Kidney (tissue), 14 donors: ENCODE results near the gene CXXC5. TPM values are rescaled to one million over a fixed set of nuclear protein-coding genes. Genes with fewer than 3 reads are reported as not detected.

Source experiments
- DNase-seq, 5 donors: peaks; one replicate each; pipeline ENCODE4 v3.0.0-alpha.2; 2013 to 2020
- FAIRE-seq: peaks from 2 replicates; lab custom pipeline; 2012; peaks lifted over from hg19 to GRCh38; lab: Jason Lieb, UNC
- H3K27ac ChIP-seq, 2 donors: one replicate each; pipeline ENCODE4 v1.7.0; 2013; ENCODE audit warnings: low read depth in 2 of 2, low read length in 2 of 2, inconsistent platforms in 1 of 2
- H3K27me3 ChIP-seq: one replicate; pipeline ENCODE4 v1.7.1; 2013; ENCODE audit warnings: low read length, inconsistent platforms; ENCODE audit not compliant: control insufficient read depth, insufficient read depth
- H3K36me3 ChIP-seq, 3 donors: one replicate each; pipeline versions ENCODE4 v1.7.0 to v1.7.1; 2013; ENCODE audit warnings: low read length in 3 of 3, control low read depth in 1 of 3, inconsistent platforms in 1 of 3; ENCODE audit not compliant: insufficient read depth in 3 of 3, control insufficient read depth in 2 of 3
- H3K4me1 ChIP-seq, 3 donors: one replicate each; pipeline versions ENCODE4 v1.7.0 to v1.7.1; 2013; ENCODE audit warnings: low read length in 3 of 3, inconsistent platforms in 1 of 3, low read depth in 1 of 3; ENCODE audit not compliant: control insufficient read depth in 2 of 3, insufficient read depth in 2 of 3
- H3K4me3 ChIP-seq, 3 donors: one replicate each; pipeline versions ENCODE4 v1.7.0 to v1.8.1; 2013; ENCODE audit warnings: low read length in 3 of 3, control low read depth in 1 of 3, inconsistent platforms in 1 of 3
- H3K9ac ChIP-seq, 3 donors: one replicate each; pipeline versions ENCODE4 v1.7.0 to v1.7.1; 2013; ENCODE audit warnings: low read length in 3 of 3, control low read depth in 1 of 3, inconsistent platforms in 1 of 3
- H3K9me3 ChIP-seq, 3 donors: one replicate each; pipeline versions ENCODE4 v1.7.0 to v1.7.1; 2013; ENCODE audit warnings: low read length in 3 of 3, control low read depth in 1 of 3, inconsistent platforms in 1 of 3; ENCODE audit not compliant: control insufficient read depth in 2 of 3, insufficient read depth in 1 of 3
- intact Hi-C: fragments of 100-400 bp; cut with DNase I; formaldehyde crosslinking; loops from one replicate; pipeline ENCODE4 v1.11.1; 2022
- polyA plus RNA-seq: library from polyadenylated mRNA; stranded (reverse); fragments of 350-450 nt; fragmentation: Illumina TruSeq; extraction: RNeasy Lipid Tissue Mini Kit (QIAGEN cat#74804); gene quantifications from one replicate; pipeline ENCODE4 v1.2.3, GENCODE V29; 2014; ENCODE audit warnings: low read depth, low replicate concordance; ENCODE audit not compliant: insufficient read depth
- total RNA-seq: library from RNA; stranded (reverse); fragmentation: NEBNext Ultra II Directional; extraction: Animal tissue kit (Norgen Biotek cat#: 25700); gene quantifications from one replicate; pipeline ENCODE4 v1.2.1, GENCODE V29; 2021
- TF ChIP-seq, protein P1 (sequence below): IDR thresholded peaks from 3 replicates; pipeline ENCODE4 v1.5.1; 2012; ENCODE audit warnings: mild to moderate bottlenecking, moderate library complexity, borderline replicate concordance; ENCODE audit not compliant: insufficient read depth; ENCODE audit errors: extremely low read depth
- donor health status: control.
- donor health status: control.
- donor health status: control.
- donor health status: control.
- donor health status: control.
- donor health status: DM: yes; HTN: yes; CAD: no.
- donor health status: Normal renal cell carcinoma (clear cell type).

The CXXC5 gene
- total and polyA plus RNA-seq, 2 donors from 2014 or later: 116 to 122 TPM

DNA sequence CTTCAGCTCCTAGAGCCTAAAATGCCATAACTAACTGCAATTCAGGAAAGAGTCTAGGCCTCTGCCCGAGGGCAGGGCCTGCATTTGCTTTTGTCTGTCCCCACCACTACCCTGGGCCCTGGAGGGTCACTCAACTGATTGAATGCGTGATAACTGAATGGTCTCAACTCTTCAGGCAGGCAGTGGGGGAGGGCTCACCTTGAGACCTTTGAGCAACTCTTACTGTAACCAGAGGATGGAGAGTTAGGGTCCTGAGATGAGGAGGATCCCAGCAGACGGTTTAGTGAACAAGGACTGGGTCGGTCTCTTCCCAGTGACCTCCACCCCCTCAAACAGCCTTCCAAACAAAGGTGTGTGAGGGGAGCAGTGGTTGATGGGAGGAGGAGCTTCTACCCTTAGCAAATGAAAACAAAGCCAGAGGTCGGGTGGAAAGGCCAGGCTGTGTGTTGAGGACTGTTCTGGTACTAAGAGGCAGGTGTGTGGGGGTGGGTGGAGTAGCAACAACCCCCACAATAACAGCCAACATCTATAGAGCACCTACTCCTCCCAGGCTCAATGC lies 59.4 kb downstream of the CXXC5 start:
- H3K9ac ChIP-seq: no peak overlapping the region
- H3K27me3 ChIP-seq: no peaks in the 10 kb centered on the region
- no peak for FAIRE-seq
- intact Hi-C loops: no loop called here
- no peaks in the 10 kb centered on the region for H3K9me3 ChIP-seq
- H3K36me3 ChIP-seq: no peaks in the 10 kb centered on the region
- peak overlapping the region in 1 of 2 donors; percentile 9 for H3K27ac ChIP-seq
- no peak overlapping the region for H3K4me3 ChIP-seq
- DNase-seq: no peak
- peaks cover 5 to 19% (median 9%) of the 10 kb centered on the region in 3 donors for H3K4me1 ChIP-seq
- TF ChIP-seq, protein P1, sequence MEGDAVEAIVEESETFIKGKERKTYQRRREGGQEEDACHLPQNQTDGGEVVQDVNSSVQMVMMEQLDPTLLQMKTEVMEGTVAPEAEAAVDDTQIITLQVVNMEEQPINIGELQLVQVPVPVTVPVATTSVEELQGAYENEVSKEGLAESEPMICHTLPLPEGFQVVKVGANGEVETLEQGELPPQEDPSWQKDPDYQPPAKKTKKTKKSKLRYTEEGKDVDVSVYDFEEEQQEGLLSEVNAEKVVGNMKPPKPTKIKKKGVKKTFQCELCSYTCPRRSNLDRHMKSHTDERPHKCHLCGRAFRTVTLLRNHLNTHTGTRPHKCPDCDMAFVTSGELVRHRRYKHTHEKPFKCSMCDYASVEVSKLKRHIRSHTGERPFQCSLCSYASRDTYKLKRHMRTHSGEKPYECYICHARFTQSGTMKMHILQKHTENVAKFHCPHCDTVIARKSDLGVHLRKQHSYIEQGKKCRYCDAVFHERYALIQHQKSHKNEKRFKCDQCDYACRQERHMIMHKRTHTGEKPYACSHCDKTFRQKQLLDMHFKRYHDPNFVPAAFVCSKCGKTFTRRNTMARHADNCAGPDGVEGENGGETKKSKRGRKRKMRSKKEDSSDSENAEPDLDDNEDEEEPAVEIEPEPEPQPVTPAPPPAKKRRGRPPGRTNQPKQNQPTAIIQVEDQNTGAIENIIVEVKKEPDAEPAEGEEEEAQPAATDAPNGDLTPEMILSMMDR: no peak

DNA sequence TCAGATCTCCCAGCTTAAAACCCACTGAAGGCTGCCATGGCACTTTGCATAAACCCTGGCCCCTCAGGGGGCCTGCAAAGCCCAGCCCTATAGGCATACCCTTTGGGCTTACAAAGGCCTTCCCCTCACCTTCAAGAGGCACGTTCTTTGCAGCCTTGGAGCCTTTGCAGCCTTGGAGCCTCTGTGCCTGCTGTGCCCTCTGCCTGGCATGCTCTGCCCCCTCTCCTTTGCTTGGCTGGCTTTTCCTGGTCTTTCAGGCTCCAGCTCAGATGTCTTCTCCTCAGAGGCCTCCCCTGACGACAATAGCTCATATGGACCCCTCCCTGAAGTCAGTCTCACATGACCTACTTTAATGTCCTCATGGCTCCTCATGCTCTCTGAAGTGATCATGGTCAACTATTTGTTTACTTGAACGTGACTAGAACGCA lies 60.3 kb downstream of the CXXC5 start:
- Histone ChIP-seq H3K4me3 (no peak overlapping the region), H3K36me3 (no peaks in the 10 kb centered on the region), H3K27me3 (no peaks in the 10 kb centered on the region), H3K9ac (no peak overlapping the region), H3K9me3 (no peaks in the 10 kb centered on the region), H3K27ac (peak overlapping the region in 1 of 2 donors; percentile 11), H3K4me1 (peaks cover 5 to 19% (median 9%) of the 10 kb centered on the region in 3 donors)
- FAIRE-seq (no peak), DNase-seq (peak in 4 of 5 donors; percentile 63 to 87 (median 80))
- TF ChIP-seq, protein P1: no peak
- intact Hi-C loops: no loop called here

DNA sequence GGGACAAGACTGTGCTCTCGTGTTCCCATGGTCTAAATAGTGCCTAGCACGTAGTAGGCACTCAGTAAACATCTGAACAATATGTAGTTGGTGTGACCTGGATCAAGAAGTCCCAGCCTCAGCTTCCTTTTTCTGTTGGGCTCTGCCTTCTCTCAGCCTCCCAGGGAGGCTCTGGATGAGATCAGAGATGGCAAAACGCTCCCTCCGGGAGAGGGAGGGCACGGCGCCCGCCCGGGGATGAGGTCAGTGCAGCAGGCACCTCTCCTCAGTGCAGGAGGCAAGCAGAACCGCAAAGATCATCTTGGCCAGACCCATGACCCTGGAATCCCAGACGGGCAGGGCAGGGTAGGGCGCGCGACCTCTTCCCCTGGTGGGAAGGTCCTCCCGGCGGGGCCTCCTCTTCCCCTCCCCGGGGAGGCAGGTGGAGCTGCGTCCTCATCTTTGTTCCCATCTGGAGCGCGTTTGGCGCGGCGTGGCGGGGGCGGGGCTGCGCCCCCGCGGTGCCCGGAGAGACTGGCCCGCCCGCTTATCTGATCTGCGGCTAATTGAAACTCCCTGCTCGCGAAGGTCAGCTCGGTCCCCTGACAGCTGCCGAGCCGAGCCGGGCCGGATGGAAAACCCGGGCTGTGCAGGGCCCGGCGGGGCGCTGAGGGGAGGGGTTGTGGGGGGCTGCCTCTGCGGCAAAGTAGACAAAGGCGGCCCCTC lies 60.9 kb downstream of the CXXC5 start:
- no peaks in the 10 kb centered on the region for H3K9me3 ChIP-seq
- FAIRE-seq: no peak
- intact Hi-C loops: no loop called here

More for the DNA sequence above, 60.9 kb downstream of the CXXC5 start:
- DNase-seq: peak in 4 of 5 donors; percentile 89 to 93 (median 92)
- TF ChIP-seq, protein P1: no peak
- no peaks in the 10 kb centered on the region for H3K36me3 ChIP-seq
- H3K4me3 ChIP-seq: peak overlapping the region in 2 of 3 donors; percentile 11 to 13
- H3K9ac ChIP-seq: no peak overlapping the region
- H3K27ac ChIP-seq: peak overlapping the region in 1 of 2 donors; percentile 11
- peaks cover 5 to 19% (median 9%) of the 10 kb centered on the region in 3 donors for H3K4me1 ChIP-seq
- H3K27me3 ChIP-seq: no peaks in the 10 kb centered on the region
